ENCODE data around the gene HSPB2.

HSPB2 gene

GRCh38 chr11:111941963-111942362 lies 29.4 kb downstream of the HSPB2 start:
- DNase-seq = no peak

- no peak for DNase-seq
Measured at GRCh38 chr11:111942829-111943228, 30.3 kb downstream of the HSPB2 start.

GRCh38 chr11:111944139-111944538 lies 31.6 kb downstream of the HSPB2 start:
- DNase-seq = no peak

- no peak for DNase-seq
Measured at GRCh38 chr11:111944651-111945051, 32.1 kb downstream of the HSPB2 start.

GRCh38 chr11:111945198-111945597 lies 32.7 kb downstream of the HSPB2 start:
- DNase-seq = no peak

GRCh38 chr11:111946499-111946898 lies 34.0 kb downstream of the HSPB2 start:
- DNase-seq = no peak

GRCh38 chr11:111947143-111947542 lies 34.6 kb downstream of the HSPB2 start:
- DNase-seq = no peak

- DNase-seq = no peak
Measured at GRCh38 chr11:111949519-111950426, 37.2 kb downstream of the HSPB2 start.

GRCh38 chr11:111951565-111951964 lies 39.0 kb downstream of the HSPB2 start:
- no peak for DNase-seq

GRCh38 chr11:111954154-111954553 lies 41.6 kb downstream of the HSPB2 start:
- DNase-seq = no peak

- no peak for DNase-seq
Measured at GRCh38 chr11:111957663-111958444, 45.3 kb downstream of the HSPB2 start.

- no peak for DNase-seq
Measured at GRCh38 chr11:111960916-111961315, 48.4 kb downstream of the HSPB2 start.

GRCh38 chr11:111961389-111962300 lies 49.1 kb downstream of the HSPB2 start:
- DNase-seq = no peak
